ENCODE data around the gene BRINP1.

Gene BRINP1

DNA sequence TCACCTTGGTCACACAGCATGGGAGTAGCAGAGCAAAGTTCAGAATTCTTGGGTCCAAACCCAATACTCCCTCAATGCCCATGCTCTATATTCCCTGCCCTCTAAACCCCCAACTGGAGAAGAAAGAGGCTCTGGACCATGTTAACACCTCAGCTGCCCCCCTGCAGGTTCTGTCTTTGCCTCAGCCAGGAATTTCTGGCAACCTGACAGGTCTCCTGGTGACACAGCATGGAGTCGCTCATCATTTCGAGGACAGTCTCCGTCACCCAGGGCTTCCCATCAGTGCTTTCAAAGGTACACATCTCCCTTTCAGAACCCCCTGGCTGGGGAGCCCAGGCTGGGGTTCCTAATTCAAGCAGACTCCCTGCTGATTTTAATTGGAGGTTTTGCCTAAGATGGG lies 189.5 kb downstream of the BRINP1 start:
- CTCF ChIA-PET = no interaction called here
- H3K9me3 ChIP-seq (ENCODE audit: control insufficient read depth, insufficient read depth, low read depth, low read length) = no peaks in the 10 kb centered on the region
- no peaks in the 10 kb centered on the region for H3K36me3 ChIP-seq (ENCODE audit: control insufficient read depth in 2 of 2, insufficient read depth in 1 of 2, low read length in 2 of 2)
- POLR2A ChIA-PET = no interaction called here
- no peak overlapping the region for H3K27ac ChIP-seq (ENCODE audit: extremely low read depth, low read depth, low read length)
- H3K4me3 ChIP-seq (ENCODE audit: low read depth, low read length) = no peak overlapping the region
- H3K4me1 ChIP-seq (ENCODE audit: control insufficient read depth, insufficient read depth, low read length) = no peaks in the 10 kb centered on the region
- TF ChIP-seq BCL11B (tag by site-specific recombination; IDR thresholded peaks at IDR 0.05; ENCODE audit: low read depth) (no peak), SP3 (tag by site-specific recombination; IDR thresholded peaks at IDR 0.05) (no peak), ZNF777 (tag by site-specific recombination; IDR thresholded peaks at IDR 0.05; ENCODE audit: borderline replicate concordance) (no peak), ZNF449 (tag by site-specific recombination; IDR thresholded peaks at IDR 0.05) (no peak), ZNF555 (tag by site-specific recombination; conservative IDR thresholded peaks at IDR 0.05) (no peak), ZNF24 (tag by site-specific recombination; IDR thresholded peaks at IDR 0.05) (no peak), PRDM1 (tag by site-specific recombination; IDR thresholded peaks at IDR 0.05) (no peak), ZBTB17 (tag by site-specific recombination; IDR thresholded peaks at IDR 0.05) (no peak), ZNF133 (tag by site-specific recombination; IDR thresholded peaks at IDR 0.05) (no peak), SP7 (tag by site-specific recombination; IDR thresholded peaks at IDR 0.05) (no peak), ZNF610 (tag by site-specific recombination; IDR thresholded peaks at IDR 0.05; ENCODE audit: borderline replicate concordance) (no peak)

DNA sequence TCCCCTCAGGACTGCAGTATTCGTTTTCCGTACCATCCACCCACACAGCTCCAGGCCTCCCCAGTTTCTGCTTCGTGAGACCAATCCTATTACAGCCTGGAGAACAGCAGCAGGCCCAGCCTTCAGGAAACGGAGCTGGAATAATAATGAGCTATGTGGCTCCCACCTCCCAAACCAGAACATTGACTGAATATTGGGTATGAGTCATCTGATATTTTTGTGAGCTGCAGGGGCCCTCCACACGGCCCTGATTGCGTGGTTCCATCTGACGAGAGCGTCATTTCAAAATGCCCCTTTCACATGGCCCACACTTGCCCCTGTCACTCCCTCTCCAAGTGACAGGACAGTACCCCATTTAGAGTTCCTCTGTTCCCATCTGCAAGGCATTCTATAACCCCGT lies 192.0 kb downstream of the BRINP1 start:
- POLR2A ChIA-PET = no interaction called here
- CTCF ChIA-PET = no interaction called here
- TF ChIP-seq, protein P1, sequence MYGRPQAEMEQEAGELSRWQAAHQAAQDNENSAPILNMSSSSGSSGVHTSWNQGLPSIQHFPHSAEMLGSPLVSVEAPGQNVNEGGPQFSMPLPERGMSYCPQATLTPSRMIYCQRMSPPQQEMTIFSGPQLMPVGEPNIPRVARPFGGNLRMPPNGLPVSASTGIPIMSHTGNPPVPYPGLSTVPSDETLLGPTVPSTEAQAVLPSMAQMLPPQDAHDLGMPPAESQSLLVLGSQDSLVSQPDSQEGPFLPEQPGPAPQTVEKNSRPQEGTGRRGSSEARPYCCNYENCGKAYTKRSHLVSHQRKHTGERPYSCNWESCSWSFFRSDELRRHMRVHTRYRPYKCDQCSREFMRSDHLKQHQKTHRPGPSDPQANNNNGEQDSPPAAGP (tag by site-specific recombination; IDR thresholded peaks at IDR 0.05) = no peak
- TF ChIP-seq ZNF449 (tag by site-specific recombination; IDR thresholded peaks at IDR 0.05) = no peak
- no peak for TF ChIP-seq ZEB2 (tag by site-specific recombination; IDR thresholded peaks at IDR 0.05)
- TF ChIP-seq MZF1 (tag by site-specific recombination; IDR thresholded peaks at IDR 0.05; ENCODE audit: borderline replicate concordance) = no peak
- no peak for TF ChIP-seq ZNF677 (tag by site-specific recombination; IDR thresholded peaks at IDR 0.05)
- no peak for TF ChIP-seq ZNF623 (tag by site-specific recombination; IDR thresholded peaks at IDR 0.05)
- TF ChIP-seq, protein P2, sequence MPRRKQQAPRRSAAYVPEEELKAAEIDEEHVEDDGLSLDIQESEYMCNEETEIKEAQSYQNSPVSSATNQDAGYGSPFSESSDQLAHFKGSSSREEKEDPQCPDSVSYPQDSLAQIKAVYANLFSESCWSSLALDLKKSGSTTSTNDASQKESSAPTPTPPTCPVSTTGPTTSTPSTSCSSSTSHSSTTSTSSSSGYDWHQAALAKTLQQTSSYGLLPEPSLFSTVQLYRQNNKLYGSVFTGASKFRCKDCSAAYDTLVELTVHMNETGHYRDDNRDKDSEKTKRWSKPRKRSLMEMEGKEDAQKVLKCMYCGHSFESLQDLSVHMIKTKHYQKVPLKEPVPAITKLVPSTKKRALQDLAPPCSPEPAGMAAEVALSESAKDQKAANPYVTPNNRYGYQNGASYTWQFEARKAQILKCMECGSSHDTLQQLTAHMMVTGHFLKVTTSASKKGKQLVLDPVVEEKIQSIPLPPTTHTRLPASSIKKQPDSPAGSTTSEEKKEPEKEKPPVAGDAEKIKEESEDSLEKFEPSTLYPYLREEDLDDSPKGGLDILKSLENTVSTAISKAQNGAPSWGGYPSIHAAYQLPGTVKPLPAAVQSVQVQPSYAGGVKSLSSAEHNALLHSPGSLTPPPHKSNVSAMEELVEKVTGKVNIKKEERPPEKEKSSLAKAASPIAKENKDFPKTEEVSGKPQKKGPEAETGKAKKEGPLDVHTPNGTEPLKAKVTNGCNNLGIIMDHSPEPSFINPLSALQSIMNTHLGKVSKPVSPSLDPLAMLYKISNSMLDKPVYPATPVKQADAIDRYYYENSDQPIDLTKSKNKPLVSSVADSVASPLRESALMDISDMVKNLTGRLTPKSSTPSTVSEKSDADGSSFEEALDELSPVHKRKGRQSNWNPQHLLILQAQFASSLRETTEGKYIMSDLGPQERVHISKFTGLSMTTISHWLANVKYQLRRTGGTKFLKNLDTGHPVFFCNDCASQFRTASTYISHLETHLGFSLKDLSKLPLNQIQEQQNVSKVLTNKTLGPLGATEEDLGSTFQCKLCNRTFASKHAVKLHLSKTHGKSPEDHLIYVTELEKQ (tag by site-specific recombination; IDR thresholded peaks at IDR 0.05; ENCODE audit: borderline replicate concordance) = no peak
- TF ChIP-seq ZBTB11 (tag by site-specific recombination; conservative IDR thresholded peaks at IDR 0.05; ENCODE audit: low read depth) = no peak
- TF ChIP-seq ZNF529 (tag by site-specific recombination; IDR thresholded peaks at IDR 0.05; ENCODE audit: insufficient replicate concordance) = no peak
- no peak for TF ChIP-seq ZNF549 (tag by site-specific recombination; IDR thresholded peaks at IDR 0.05)
- no peak for TF ChIP-seq ZSCAN5A (tag by site-specific recombination; IDR thresholded peaks at IDR 0.05)
- TF ChIP-seq ZNF548 (tag by site-specific recombination; IDR thresholded peaks at IDR 0.05) = no peak
- no peak for TF ChIP-seq HOXC10 (CRISPR knock-in tag; IDR thresholded peaks at IDR 0.05)
- TF ChIP-seq ZNF248 (tag by site-specific recombination; IDR thresholded peaks at IDR 0.05) = no peak

More for the DNA sequence above, 192.0 kb downstream of the BRINP1 start:
- Histone ChIP-seq H3K36me3 (ENCODE audit: control insufficient read depth in 2 of 2, insufficient read depth in 1 of 2, low read length in 2 of 2) (no peaks in the 10 kb centered on the region), H3K9me3 (ENCODE audit: control insufficient read depth, insufficient read depth, low read depth, low read length) (no peaks in the 10 kb centered on the region), H3K4me1 (ENCODE audit: control insufficient read depth, insufficient read depth, low read length) (no peaks in the 10 kb centered on the region), H3K27ac (ENCODE audit: extremely low read depth, low read depth, low read length) (no peak overlapping the region), H3K4me3 (ENCODE audit: low read depth, low read length) (no peak overlapping the region)
